GM10248 (cell line): Measurements from ENCODE around the gene SMIM41.

Source experiments
- CTCF ChIA-PET: fragments of 300-600 bp; sonication (Branson Sonifier 250); formaldehyde crosslinking; extraction: SDS; loops from one replicate; lab custom pipeline; 2021; ENCODE audit warnings: antibody characterized with exemption; lab: Yijun Ruan, JAX
- POLR2A ChIA-PET: fragments of 350-650 bp; sonication (Branson Sonifier 250); formaldehyde crosslinking; extraction: SDS; loops from one replicate; lab custom pipeline; 2020; ENCODE audit warnings: antibody characterized with exemption; lab: Yijun Ruan, JAX
- DNase-seq: peaks from one replicate; pipeline ENCODE4 v3.0.0; 2012; ENCODE audit errors: extremely low spot score
- TF ChIP-seq, protein P1 (sequence below): IDR thresholded peaks from 2 replicates; pipeline ENCODE4 v1.5.1; 2012; ENCODE audit warnings: mild to moderate bottlenecking, low read depth; ENCODE audit errors: extremely low read depth, missing control alignments, control extremely low read depth

SMIM41 gene

GRCh38 chr12:52041695-52042123, 37.8 kb upstream of the SMIM41 start:
- TF ChIP-seq, protein P1, sequence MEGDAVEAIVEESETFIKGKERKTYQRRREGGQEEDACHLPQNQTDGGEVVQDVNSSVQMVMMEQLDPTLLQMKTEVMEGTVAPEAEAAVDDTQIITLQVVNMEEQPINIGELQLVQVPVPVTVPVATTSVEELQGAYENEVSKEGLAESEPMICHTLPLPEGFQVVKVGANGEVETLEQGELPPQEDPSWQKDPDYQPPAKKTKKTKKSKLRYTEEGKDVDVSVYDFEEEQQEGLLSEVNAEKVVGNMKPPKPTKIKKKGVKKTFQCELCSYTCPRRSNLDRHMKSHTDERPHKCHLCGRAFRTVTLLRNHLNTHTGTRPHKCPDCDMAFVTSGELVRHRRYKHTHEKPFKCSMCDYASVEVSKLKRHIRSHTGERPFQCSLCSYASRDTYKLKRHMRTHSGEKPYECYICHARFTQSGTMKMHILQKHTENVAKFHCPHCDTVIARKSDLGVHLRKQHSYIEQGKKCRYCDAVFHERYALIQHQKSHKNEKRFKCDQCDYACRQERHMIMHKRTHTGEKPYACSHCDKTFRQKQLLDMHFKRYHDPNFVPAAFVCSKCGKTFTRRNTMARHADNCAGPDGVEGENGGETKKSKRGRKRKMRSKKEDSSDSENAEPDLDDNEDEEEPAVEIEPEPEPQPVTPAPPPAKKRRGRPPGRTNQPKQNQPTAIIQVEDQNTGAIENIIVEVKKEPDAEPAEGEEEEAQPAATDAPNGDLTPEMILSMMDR, result peak; percentile 34
- peak; percentile 65 for DNase-seq
- CTCF ChIA-PET, result interaction anchor here (13.7 to 33.0 kb wide), 2 partner anchors 18 to 29 kb away, joined by 172 to 1220 read pairs; partner anchors contain the start of genes ATG101, NR4A1 and SMIM41
- POLR2A ChIA-PET, result interaction anchor here (0.5 to 2.4 kb wide), 3 partner anchors 10 to 310 kb away, joined by 3 to 10 read pairs (median 4); partner anchors contain the start of gene NR4A1

DNA sequence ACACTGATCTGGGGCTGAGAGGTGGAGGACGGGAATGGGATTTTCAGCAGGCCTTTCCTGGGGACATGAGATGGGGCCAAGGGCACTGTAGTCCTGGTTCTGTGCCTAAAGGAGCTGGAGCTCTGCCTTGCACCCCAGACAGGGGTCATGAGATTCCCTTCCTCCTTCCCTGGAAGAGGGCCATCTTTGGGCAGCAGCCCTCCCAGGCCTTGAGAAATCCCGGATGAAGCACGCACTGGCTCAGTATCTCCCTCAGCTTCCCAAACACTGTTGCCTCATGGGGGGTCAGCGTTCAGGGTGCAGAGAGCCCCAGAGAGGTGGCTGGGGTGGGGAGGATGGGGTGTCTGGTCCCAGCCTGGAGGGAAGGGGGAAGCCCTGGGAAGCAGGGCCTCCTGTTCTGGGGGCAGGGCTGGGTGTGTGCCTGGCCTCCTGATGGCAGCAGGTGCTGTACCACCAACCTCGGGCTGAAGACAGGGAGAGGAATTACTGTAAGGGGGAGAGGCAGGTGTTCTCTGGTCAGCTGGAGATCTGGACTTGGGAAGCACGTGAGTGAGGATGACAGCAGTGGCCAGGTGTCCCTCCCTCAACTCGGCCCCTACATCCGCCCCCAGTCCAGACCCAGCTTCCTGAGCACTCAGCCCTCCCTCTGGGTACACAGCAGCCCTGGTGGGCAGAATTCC, 36.7 kb upstream of the SMIM41 start:
- CTCF ChIA-PET, result interaction anchor here (7.2 to 33.0 kb wide), 2 partner anchors 16 to 28 kb away, joined by 108 to 1220 read pairs; partner anchors contain the start of genes ATG101, NR4A1 and SMIM41
- POLR2A ChIA-PET, result interaction anchor here (0.6 to 2.4 kb wide), 2 partner anchors 9 to 1134 kb away, joined by 3 to 10 read pairs; partner anchors contain the start of gene NR4A1
- TF ChIP-seq, protein P1, result no peak
- no peak for DNase-seq

- no peak for DNase-seq
- TF ChIP-seq, protein P1, result no peak
- ChIA-PET POLR2A (interaction anchor here (0.6 kb wide), 1 partner anchor 1133 kb away, joined by 3 read pairs; no protein-coding TSS in a partner anchor), CTCF (interaction anchor here (1.1 to 33.0 kb wide), 3 partner anchors 17 to 27 kb away, joined by 4 to 1220 read pairs (median 108); partner anchors contain the start of genes ATG101, NR4A1 and SMIM41)
Measured at GRCh38 chr12:52043386-52044212, 35.9 kb upstream of the SMIM41 start.

- ChIA-PET POLR2A (no interaction called here), CTCF (interaction anchor here (1.1 to 33.0 kb wide), 3 partner anchors 18 to 26 kb away, joined by 4 to 1220 read pairs (median 108); partner anchors contain the start of genes ATG101, NR4A1 and SMIM41)
- no peak for DNase-seq
- TF ChIP-seq, protein P1, result no peak
Measured at GRCh38 chr12:52044292-52044983, 35.1 kb upstream of the SMIM41 start.

GRCh38 chr12:52045794-52046199, 33.7 kb upstream of the SMIM41 start:
- no peak for DNase-seq
- ChIA-PET POLR2A (interaction anchor here (0.7 kb wide), 1 partner anchor 13 kb away, joined by 4 read pairs; no protein-coding TSS in a partner anchor), CTCF (interaction anchor here (0.8 to 33.0 kb wide), 5 partner anchors 9 to 25 kb away, joined by 3 to 1220 read pairs (median 5); partner anchors contain the start of genes ATG101, NR4A1 and SMIM41)
- TF ChIP-seq, protein P1, result no peak

DNA sequence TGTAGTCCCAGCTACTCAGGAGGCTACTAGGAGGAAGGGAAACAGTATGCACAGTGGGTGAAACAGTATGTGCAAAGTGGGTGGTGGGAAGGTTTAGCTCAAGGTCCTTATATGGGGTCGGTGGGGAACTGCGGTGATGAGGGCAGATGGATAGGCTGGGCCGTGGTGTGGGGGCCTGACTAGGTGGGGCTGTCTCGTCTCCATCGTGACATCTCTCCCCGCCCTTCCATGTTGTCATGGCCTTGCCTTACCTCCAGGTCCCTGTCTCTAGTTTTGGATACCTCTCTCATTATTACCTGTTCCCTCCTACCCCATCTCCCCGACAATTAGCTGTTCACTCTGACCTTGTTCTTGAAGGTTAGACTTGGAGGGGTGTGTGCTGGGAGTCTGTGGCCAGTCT, 32.6 kb upstream of the SMIM41 start:
- CTCF ChIA-PET, result interaction anchor here (1.1 to 33.0 kb wide), 4 partner anchors 14 to 75 kb away, joined by 3 to 1220 read pairs (median 56); partner anchors contain the start of genes ATG101, NR4A1 and SMIM41
- POLR2A ChIA-PET, result interaction anchor here (0.5 kb wide), 1 partner anchor 31 kb away, joined by 3 read pairs; no protein-coding TSS in a partner anchor
- TF ChIP-seq, protein P1, result no peak

More for the DNA sequence above, 32.6 kb upstream of the SMIM41 start:
- DNase-seq, result no peak
